OCI-LY1 (cell line): ENCODE measurements around the gene NOX1.

Experiments
- H2AFZ ChIP-seq: fragments of 200-600 bp; sonication (generic), shearing (Covaris generic); 2 replicates; pipeline ENCODE4 v1.6.0; 2014; ENCODE audit warnings: antibody characterized with exemption, mild to moderate bottlenecking, low read length
- H3F3A ChIP-seq: fragments of 200-600 bp; sonication (generic), shearing (Covaris generic); 2 replicates; pipeline ENCODE4 v1.6.0; 2014; ENCODE audit warnings: mild to moderate bottlenecking, antibody characterized with exemption, low read length, moderate library complexity; ENCODE audit not compliant: insufficient read depth
- H3K27ac ChIP-seq: fragments of 200-600 bp; sonication (generic); 2 replicates; pipeline ENCODE4 v1.5.1; 2014; ENCODE audit warnings: low read length, mixed run types, mild to moderate bottlenecking, low read depth; ENCODE audit not compliant: poor library complexity, severe bottlenecking
- H3K27me3 ChIP-seq: fragments of 200-600 bp; sonication (generic); 2 replicates; pipeline ENCODE4 v1.6.0; 2014; ENCODE audit warnings: antibody characterized with exemption, mild to moderate bottlenecking, low read length, moderate library complexity; ENCODE audit not compliant: insufficient read depth
- H3K36me3 ChIP-seq: fragments of 200-600 bp; sonication (generic); 2 replicates; pipeline ENCODE4 v1.6.1; 2014; ENCODE audit warnings: mild to moderate bottlenecking, antibody characterized with exemption, low read length, moderate library complexity, mixed read lengths; ENCODE audit not compliant: insufficient read depth
- H3K4me1 ChIP-seq: fragments of 200-600 bp; sonication (generic); 2 replicates; pipeline ENCODE4 v1.5.1; 2014; ENCODE audit warnings: mild to moderate bottlenecking, low read length, moderate library complexity; ENCODE audit not compliant: insufficient read depth, severe bottlenecking
- H3K4me2 ChIP-seq: fragments of 200-600 bp; sonication (generic), shearing (Covaris generic); 2 replicates; pipeline ENCODE4 v1.6.1; 2014; ENCODE audit warnings: low read length
- H3K4me3 ChIP-seq: fragments of 200-600 bp; sonication (generic); 2 replicates; pipeline ENCODE4 v1.5.1; 2014; ENCODE audit warnings: low read length, low read depth, mild to moderate bottlenecking, mixed read lengths; ENCODE audit not compliant: poor library complexity, severe bottlenecking
- H3K79me2 ChIP-seq: fragments of 200-600 bp; shearing (Covaris generic); 2 replicates; pipeline ENCODE4 v1.6.1; 2016; ENCODE audit warnings: mixed run types, low read length, mixed read lengths; ENCODE audit not compliant: insufficient read depth
- H3K9ac ChIP-seq: fragments of 200-600 bp; sonication (generic), shearing (Covaris generic); 2 replicates; pipeline ENCODE4 v1.6.1; 2014; ENCODE audit warnings: mild to moderate bottlenecking, low read length, mixed read lengths
- H3K9me2 ChIP-seq: fragments of 200-600 bp; sonication (generic), shearing (Covaris generic); 2 replicates; pipeline ENCODE4 v1.6.1; 2014; ENCODE audit warnings: low read depth, mild to moderate bottlenecking, low read length, mixed read lengths
- H3K9me3 ChIP-seq: fragments of 200-600 bp; shearing (Covaris generic); 2 replicates; pipeline ENCODE4 v1.6.1; 2014; ENCODE audit warnings: low read length, mixed read lengths
- H4K20me1 ChIP-seq: fragments of 200-600 bp; sonication (generic), shearing (Covaris generic); 2 replicates; pipeline ENCODE4 v1.6.0; 2016; ENCODE audit warnings: mild to moderate bottlenecking, low read length; ENCODE audit not compliant: insufficient read depth
- CTCF ChIP-seq: fragments of 200-600 bp; sonication (generic), shearing (Covaris generic); IDR thresholded peaks from 2 replicates; pipeline ENCODE4 v1.5.1; 2017; ENCODE audit warnings: mild to moderate bottlenecking, antibody characterized with exemption, low read length, moderate library complexity, mixed read lengths
- EZH2 ChIP-seq: fragments of 200-600 bp; sonication (generic), shearing (Covaris generic); IDR thresholded peaks from 2 replicates; pipeline ENCODE4 v1.8.0; 2017; ENCODE audit warnings: borderline replicate concordance, mixed run types, mild to moderate bottlenecking, antibody characterized with exemption, low read length, moderate library complexity, mixed read lengths

The NOX1 gene

GRCh38 chrX:100874325-100874724 is at the start of gene NOX1:
TSS of gene NOX1 (minus strand) at chrX:100874359. CDS start at chrX:100874139, 220 bp downstream.
- Histone ChIP-seq H3K79me2 (no peaks in the 10 kb centered on the region), H3K9ac (no peak within 1 kb of the TSS), H3F3A (no peaks in the 10 kb centered on the region), H3K27ac (no peak within 1 kb of the TSS), H2AFZ (no peak within 1 kb of the TSS), H3K4me3 (no peak within 1 kb of the TSS), H3K36me3 (no peaks in the 10 kb centered on the region), H3K9me3 (no peaks in the 10 kb centered on the region), H3K4me1 (no peaks in the 10 kb centered on the region), H3K4me2 (no peak within 1 kb of the TSS), H3K9me2 (no peaks in the 10 kb centered on the region), H4K20me1 (no peaks in the 10 kb centered on the region), H3K27me3 (no peaks in the 10 kb centered on the region)
- TF ChIP-seq EZH2 (no peak), CTCF (no peak)

- H3K9me2 ChIP-seq: no peaks in the 10 kb centered on the region
- H3K4me1 ChIP-seq: no peaks in the 10 kb centered on the region
- no peaks in the 10 kb centered on the region for H3F3A ChIP-seq
- H4K20me1 ChIP-seq: no peaks in the 10 kb centered on the region
- H3K27ac ChIP-seq: no peak overlapping the region
- no peaks in the 10 kb centered on the region for H3K9me3 ChIP-seq
- H3K9ac ChIP-seq: no peak overlapping the region
- no peaks in the 10 kb centered on the region for H3K36me3 ChIP-seq
- no peak overlapping the region for H2AFZ ChIP-seq
- no peak overlapping the region for H3K4me2 ChIP-seq
- no peaks in the 10 kb centered on the region for H3K27me3 ChIP-seq
- H3K79me2 ChIP-seq: no peaks in the 10 kb centered on the region
- H3K4me3 ChIP-seq: no peak overlapping the region
- TF ChIP-seq CTCF (no peak), EZH2 (no peak)
Observed at GRCh38 chrX:100915562-100915961, 41.4 kb upstream of the NOX1 start.

- no peak overlapping the region for H3K4me2 ChIP-seq
- no peak overlapping the region for H3K27ac ChIP-seq
- no peaks in the 10 kb centered on the region for H3K9me3 ChIP-seq
- H3K27me3 ChIP-seq: no peaks in the 10 kb centered on the region
- no peaks in the 10 kb centered on the region for H3K79me2 ChIP-seq
- H2AFZ ChIP-seq: no peak overlapping the region
- H3F3A ChIP-seq: no peaks in the 10 kb centered on the region
- no peaks in the 10 kb centered on the region for H3K9me2 ChIP-seq
- no peaks in the 10 kb centered on the region for H4K20me1 ChIP-seq
- H3K4me1 ChIP-seq: no peaks in the 10 kb centered on the region
- no peaks in the 10 kb centered on the region for H3K36me3 ChIP-seq
- H3K4me3 ChIP-seq: no peak overlapping the region
- H3K9ac ChIP-seq: no peak overlapping the region
- TF ChIP-seq EZH2 (no peak), CTCF (no peak)
Observed at GRCh38 chrX:100913111-100913510, 39.0 kb upstream of the NOX1 start.
